IMR-90 (cell line): ENCODE data around the gene SPTBN5. TPM values are rescaled to one million over a fixed set of nuclear protein-coding genes. Genes with fewer than 3 reads are reported as not detected.
A peak's percentile ranks its signal among the peaks of the same experiment; 100 is the strongest.

Experiments
- ATAC-seq: fragments of 200-7000 bp; cut with Tn5 transposase; 2 replicates; pipeline ENCODE4 v1.9.1; 2020; ENCODE audit warnings: low read depth, mild to moderate bottlenecking, moderate library complexity
- BruUV-seq: library from RNA; stranded (reverse); fragments of 400-500 nt; replicated peaks from 2 replicates; lab custom pipeline; 2021; lab: Mats Ljungman, UMichigan
- CTCF ChIA-PET: fragments of 300-600 bp; formaldehyde crosslinking; extraction: SDS; loops from one replicate; lab custom pipeline; 2021; ENCODE audit warnings: antibody characterized with exemption; lab: Yijun Ruan, JAX
- POLR2A ChIA-PET: fragments of 300-600 bp; sonication (Branson Sonifier 250); formaldehyde crosslinking; loops from one replicate; lab custom pipeline; 2022; ENCODE audit warnings: antibody characterized with exemption; ENCODE audit not compliant: unreplicated experiment; lab: Charles Lee
- DNase-seq: peaks from one replicate; pipeline ENCODE4 v3.0.0; 2013
- H2AFZ ChIP-seq: replicated peaks from 2 replicates; pipeline ENCODE3; 2013; ENCODE audit warnings: low read length, mild to moderate bottlenecking; ENCODE audit not compliant: poor library complexity
- H2AK5ac ChIP-seq: 2 replicates; pipeline ENCODE4 v1.6.1; 2013; ENCODE audit warnings: low read depth, low read length, inconsistent platforms
- H2AK9ac ChIP-seq: replicated peaks from 2 replicates; pipeline ENCODE3; 2013; ENCODE audit warnings: mild to moderate bottlenecking, low read depth, low read length, moderate library complexity; ENCODE audit not compliant: poor library complexity
- H2BK120ac ChIP-seq: 2 replicates; pipeline ENCODE4 v1.6.1; 2013; ENCODE audit warnings: low read depth, low read length, inconsistent platforms
- H2BK15ac ChIP-seq: 3 replicates; pipeline ENCODE4 v1.6.1; 2013; ENCODE audit warnings: low read depth, low read length, inconsistent platforms
- H2BK20ac ChIP-seq: 2 replicates; pipeline ENCODE4 v1.6.1; 2013; ENCODE audit warnings: low read depth, mild to moderate bottlenecking, inconsistent platforms, low read length, moderate library complexity
- H2BK5ac ChIP-seq: 2 replicates; pipeline ENCODE4 v1.6.1; 2013; ENCODE audit warnings: mild to moderate bottlenecking, low read depth, low read length, inconsistent platforms; ENCODE audit not compliant: poor library complexity, severe bottlenecking
- H3K14ac ChIP-seq: replicated peaks from 2 replicates; pipeline ENCODE4 v1.6.1; 2013; ENCODE audit warnings: low read depth, low read length, inconsistent platforms
- H3K18ac ChIP-seq: 2 replicates; pipeline ENCODE4 v1.6.1; 2013; ENCODE audit warnings: low read depth, low read length, control low read depth
- H3K23ac ChIP-seq: 2 replicates; pipeline ENCODE4 v1.6.1; 2013; ENCODE audit warnings: low read depth, low read length, inconsistent platforms
- H3K27ac ChIP-seq: 2 replicates; pipeline ENCODE4 v1.5.1; 2013; ENCODE audit warnings: mild to moderate bottlenecking, control low read depth, low read length; ENCODE audit not compliant: insufficient read depth
- H3K27me3 ChIP-seq: 2 replicates; pipeline ENCODE4 v1.6.1; 2013; ENCODE audit warnings: low read length; ENCODE audit not compliant: control insufficient read depth, insufficient read depth
- H3K36me3 ChIP-seq: 2 replicates; pipeline ENCODE4 v1.6.1; 2013; ENCODE audit warnings: low read length, mixed read lengths; ENCODE audit not compliant: control insufficient read depth, insufficient read depth
- H3K4ac ChIP-seq: 2 replicates; pipeline ENCODE4 v1.6.1; 2013; ENCODE audit warnings: low read depth, low read length, inconsistent platforms
- H3K4me1 ChIP-seq: 2 replicates; pipeline ENCODE4 v1.6.1; 2013; ENCODE audit warnings: low read length, mixed read lengths; ENCODE audit not compliant: control insufficient read depth, insufficient read depth
- H3K4me2 ChIP-seq: 2 replicates; pipeline ENCODE4 v1.6.1; 2013; ENCODE audit warnings: low read depth, mild to moderate bottlenecking, control low read depth, low read length, moderate library complexity
- H3K4me3 ChIP-seq: 2 replicates; pipeline ENCODE4 v1.5.1; 2013; ENCODE audit warnings: low read depth, mild to moderate bottlenecking, control low read depth, low read length, moderate library complexity; ENCODE audit not compliant: insufficient read depth
- H3K56ac ChIP-seq: 2 replicates; pipeline ENCODE4 v1.6.1; 2013; ENCODE audit warnings: low read length, inconsistent platforms; ENCODE audit not compliant: insufficient read depth; ENCODE audit errors: extremely low read depth
- H3K79me1 ChIP-seq, 2 experiments: 2 replicates each; pipeline ENCODE4 v1.6.1; 2013; ENCODE audit warnings: low read length in 2 of 2, inconsistent platforms in 1 of 2, low read depth in 1 of 2
- H3K9ac ChIP-seq: 2 replicates; pipeline ENCODE4 v1.6.1; 2013; ENCODE audit warnings: low read depth, low read length, control low read depth
- H3K9me1 ChIP-seq: 2 replicates; pipeline ENCODE4 v1.6.1; 2013; ENCODE audit warnings: low read length, inconsistent platforms; ENCODE audit not compliant: insufficient read depth
- H3K9me3 ChIP-seq: 2 replicates; pipeline ENCODE4 v1.6.1; 2013; ENCODE audit warnings: low read length; ENCODE audit not compliant: control insufficient read depth, insufficient read depth
- H4K20me1 ChIP-seq: 2 replicates; pipeline ENCODE4 v1.6.1; 2013; ENCODE audit warnings: low read length, inconsistent platforms; ENCODE audit not compliant: insufficient read depth
- H4K5ac ChIP-seq: 2 replicates; pipeline ENCODE4 v1.6.1; 2013; ENCODE audit warnings: mild to moderate bottlenecking, low read depth, low read length, control low read depth
- H4K8ac ChIP-seq, 2 experiments: 2 replicates each; pipeline ENCODE4 v1.6.1; 2013; ENCODE audit warnings: low read depth in 2 of 2, low read length in 2 of 2, control low read depth in 1 of 2, inconsistent platforms in 1 of 2
- H4K91ac ChIP-seq: 2 replicates; pipeline ENCODE4 v1.6.1; 2013; ENCODE audit warnings: low read depth, low read length, inconsistent platforms; ENCODE audit not compliant: insufficient read depth
- BHLHE40 ChIP-seq: fragments of 150-350 bp; IDR thresholded peaks from 2 replicates; pipeline ENCODE4 v1.6.1; 2016; ENCODE audit warnings: mild to moderate bottlenecking, low read depth, low read length
- CEBPB ChIP-seq: IDR thresholded peaks from 2 replicates; pipeline ENCODE4 v1.6.1; 2012; ENCODE audit warnings: low read depth, low read length, improper control_type of control experiment
- CHD1 ChIP-seq: IDR thresholded peaks from 2 replicates; pipeline ENCODE4 v1.6.1; 2012; ENCODE audit warnings: low read depth, low read length, improper control_type of control experiment
- CTCF ChIP-seq: conservative IDR thresholded peaks from 2 replicates; pipeline ENCODE4 v1.5.1; 2012; ENCODE audit warnings: mild to moderate bottlenecking, low read depth, low read length, improper control_type of control experiment
- MAZ ChIP-seq: IDR thresholded peaks from 2 replicates; pipeline ENCODE4 v1.6.1; 2012; ENCODE audit warnings: low read depth, mild to moderate bottlenecking, low read length, improper control_type of control experiment, moderate library complexity, borderline replicate concordance
- MXI1 ChIP-seq: IDR thresholded peaks from 2 replicates; pipeline ENCODE4 v1.6.1; 2012; ENCODE audit warnings: low read depth, mild to moderate bottlenecking, low read length, moderate library complexity, borderline replicate concordance
- NFE2L2 ChIP-seq: fragments of 150-350 bp; IDR thresholded peaks from 2 replicates; pipeline ENCODE4 v1.6.1; 2016; ENCODE audit warnings: low read depth, mild to moderate bottlenecking, low read length
- RCOR1 ChIP-seq: IDR thresholded peaks from 2 replicates; pipeline ENCODE4 v1.6.1; 2012; ENCODE audit warnings: mild to moderate bottlenecking, low read length, improper control_type of control experiment; ENCODE audit not compliant: insufficient replicate concordance
- RFX5 ChIP-seq: IDR thresholded peaks from 2 replicates; pipeline ENCODE4 v1.8.0; 2012; ENCODE audit warnings: low read depth, mild to moderate bottlenecking, low read length, moderate library complexity
- SMC3 ChIP-seq: fragments of 150-350 bp; IDR thresholded peaks from 2 replicates; pipeline ENCODE4 v1.6.1; 2016; ENCODE audit warnings: low read depth, mild to moderate bottlenecking, antibody characterized with exemption, low read length, moderate library complexity
- USF2 ChIP-seq: fragments of 150-350 bp; IDR thresholded peaks from 2 replicates; pipeline ENCODE4 v1.6.1; 2017; ENCODE audit warnings: mild to moderate bottlenecking, antibody characterized with exemption, low read length, low read depth
- WGBS, 2 experiments: methylation state at CpG; one replicate each; pipeline versions ENCODE4 v1.1.5 to v1.1.7; 2013; ENCODE audit warnings: missing lambda C conversion rate in 2 of 2; ENCODE audit not compliant: insufficient read length in 1 of 2; ENCODE audit errors: extremely low coverage in 2 of 2; 5-methylcytosine and 5-hydroxymethylcytosine counted together
- dilution Hi-C: fragments of 300-500 bp; cut with HindIII; formaldehyde crosslinking; loops from one replicate; pipeline ENCODE4 v1.14.3; 2018; ENCODE audit warnings: low sequenced_read_pairs; ENCODE audit not compliant: unreplicated experiment
- in situ Hi-C: fragments of 300-500 bp; cut with MboI; formaldehyde crosslinking; loops from 3 replicates; pipeline ENCODE4 v1.14.3; 2019; ENCODE audit warnings: low sequenced_read_pairs, inconsistent platforms, mixed read lengths
- intact Hi-C: fragments of 100-400 bp; cut with micrococcal nuclease; formaldehyde crosslinking; loops from 2 replicates; pipeline ENCODE4 v1.10.0; 2022
- polyA plus RNA-seq, 3 experiments: library from polyadenylated mRNA; depleted of rRNA; stranded (reverse); fragments of >200 nt; gene quantifications; 2 replicates each; pipeline ENCODE4 v1.2.3, GENCODE V29; 2012; ENCODE audit warnings: low replicate concordance in 1 of 3
- total RNA-seq: library from RNA; depleted of rRNA; stranded (reverse); fragments of >200 nt; gene quantifications from 2 replicates; pipeline ENCODE4 v1.2.3, GENCODE V29; 2012

Gene SPTBN5
- total and polyA plus RNA-seq, 2 of the 4 experiments (the other 2 are of a cell fraction): under 0.01 to 0.38 TPM

- ChIA-PET CTCF (interaction anchor here (0.6 to 1.0 kb wide), 5 partner anchors 10 to 132 kb away, joined by 3 to 6 read pairs (median 4); partner anchors contain the start of gene MAPKBP1), POLR2A (no interaction called here)
- Histone ChIP-seq H2AK9ac (no peak overlapping the region), H3K56ac (no peak overlapping the region), H2BK15ac (no peak overlapping the region), H3K9me1 (no peaks in the 10 kb centered on the region), H3K18ac (no peak overlapping the region), H2BK5ac (no peak overlapping the region), H2AK5ac (no peak overlapping the region), H3K79me1 (peaks cover 0 to 25% of the 10 kb centered on the region in 2 experiments), H3K36me3 (peaks cover 26% of the 10 kb centered on the region), H2BK20ac (no peak overlapping the region), H4K5ac (no peak overlapping the region), H3K27me3 (no peaks in the 10 kb centered on the region), H3K9ac (no peak overlapping the region), H3K4ac (no peak overlapping the region), H3K4me2 (no peak overlapping the region), H3K4me1 (no peaks in the 10 kb centered on the region), H3K14ac (no peak overlapping the region), H2AFZ (no peak overlapping the region), H3K4me3 (no peak overlapping the region), H4K8ac (no peak overlapping the region), H3K27ac (no peak overlapping the region), H3K23ac (no peak overlapping the region), H3K9me3 (no peaks in the 10 kb centered on the region), H4K91ac (no peak overlapping the region), H2BK120ac (no peak overlapping the region), H4K20me1 (peaks cover 16% of the 10 kb centered on the region; the same call in 1 of the 2 replicates)
- WGBS, 2 experiments: 94% methylated on average over 4 of the region's 14 CpGs; no CpG with 5 or more reads in 1 of the 2 experiments
- TF ChIP-seq NFE2L2 (no peak), MXI1 (no peak), CTCF (no peak), SMC3 (no peak), CHD1 (no peak), BHLHE40 (no peak), RFX5 (no peak), MAZ (no peak), RCOR1 (no peak), USF2 (no peak), CEBPB (no peak)
- ATAC-seq (peak; percentile 10; the same call in 1 of the 2 replicates), DNase-seq (no peak)
- no TSS peak for BruUV-seq
- in situ Hi-C loops (no loop called here), intact Hi-C loops (no loop called here), dilution Hi-C loops (no loop called here)
These were observed 11.4 kb upstream of the SPTBN5 start for GRCh38 chr15:41905036-41905793.
